ENCODE results near the gene ANKRD27.
"Not testable (repeated sequence)": the region's sequence is repeated elsewhere in the genome, so short reads cannot be mapped to it uniquely, and the experiment has no call there.

The ANKRD27 gene

DNA sequence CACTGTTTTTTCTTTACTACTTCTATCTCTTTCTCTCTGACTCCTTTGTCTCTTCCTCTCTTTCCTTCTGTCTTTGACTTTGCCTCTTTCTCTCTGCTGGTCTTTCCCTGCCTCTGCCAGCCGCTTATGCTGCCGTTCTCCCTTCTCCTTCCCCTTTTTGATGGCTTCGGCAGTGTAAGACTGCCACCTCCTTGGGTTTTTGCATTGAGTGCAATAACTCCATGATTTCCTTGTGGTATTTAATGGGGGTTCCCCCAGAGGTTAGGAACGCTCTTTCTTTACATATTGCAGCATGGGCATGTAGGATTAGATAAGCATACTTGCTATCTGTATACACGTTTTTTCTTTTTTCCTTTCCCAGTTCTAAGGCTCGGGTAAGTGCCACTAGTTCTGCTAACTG lies 20.5 kb upstream of the ANKRD27 start:
- H3K27ac Mint-ChIP-seq, H3K27me3 Mint-ChIP-seq, CTCF ChIA-PET, DNase-seq, H3K9me3 Mint-ChIP-seq: not testable (repeated sequence)
- Mint-ChIP-seq H3K36me3 (peaks cover 73% of the 10 kb centered on the region), H3K4me1 (peaks cover 55% of the 10 kb centered on the region), H3K4me3 (peak overlapping the region; percentile 30)

GRCh38 chr19:32694851-32695250 lies 19.9 kb upstream of the ANKRD27 start:
- H3K27ac Mint-ChIP-seq, CTCF ChIA-PET, H3K27me3 Mint-ChIP-seq, DNase-seq, H3K9me3 Mint-ChIP-seq: not testable (repeated sequence)
- H3K4me1 Mint-ChIP-seq, result peaks cover 60% of the 10 kb centered on the region
- H3K36me3 Mint-ChIP-seq, result peaks cover 66% of the 10 kb centered on the region
- peak overlapping the region; percentile 94 for H3K4me3 Mint-ChIP-seq

DNA sequence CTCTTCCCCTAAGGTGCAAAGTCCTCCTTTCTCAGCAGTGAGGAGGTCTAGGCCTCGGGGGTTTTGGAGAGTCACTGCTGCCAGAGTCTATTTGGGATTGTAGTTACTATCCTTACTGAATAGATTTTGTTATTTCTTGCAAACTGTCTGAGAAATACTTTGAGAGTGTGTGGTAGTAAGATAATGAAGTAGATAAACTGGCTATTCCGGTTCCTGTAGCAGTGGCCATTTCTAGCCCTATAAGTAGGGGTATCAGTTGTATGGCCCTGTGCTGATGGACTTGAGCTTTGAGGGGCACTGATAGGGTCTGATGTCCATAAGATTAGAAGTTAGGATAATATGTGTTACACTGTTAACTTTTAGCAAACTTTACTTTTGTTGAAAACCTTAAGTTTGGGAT lies 19.3 kb upstream of the ANKRD27 start:
- H3K9me3 Mint-ChIP-seq, H3K27me3 Mint-ChIP-seq, DNase-seq, CTCF ChIA-PET: not testable (repeated sequence)
- Mint-ChIP-seq H3K4me1 (peaks cover 60% of the 10 kb centered on the region), H3K27ac (peak overlapping the region; percentile 34), H3K36me3 (peaks cover 61% of the 10 kb centered on the region), H3K4me3 (peak overlapping the region; percentile 94)

- peaks cover 60% of the 10 kb centered on the region for H3K4me1 Mint-ChIP-seq
- peaks cover 52% of the 10 kb centered on the region for H3K36me3 Mint-ChIP-seq
- CTCF ChIA-PET, result interaction anchor here (0.6 kb wide), 1 partner anchor 87 kb away, joined by 4 read pairs; no protein-coding TSS in a partner anchor
- DNase-seq, result peak; percentile 48
- H3K9me3 Mint-ChIP-seq, H3K27me3 Mint-ChIP-seq: not testable (repeated sequence)
- H3K27ac Mint-ChIP-seq, result peak overlapping the region; percentile 93
- peak overlapping the region; percentile 94 for H3K4me3 Mint-ChIP-seq
These were observed 18.4 kb upstream of the ANKRD27 start for GRCh38 chr19:32693151-32694108.

DNA sequence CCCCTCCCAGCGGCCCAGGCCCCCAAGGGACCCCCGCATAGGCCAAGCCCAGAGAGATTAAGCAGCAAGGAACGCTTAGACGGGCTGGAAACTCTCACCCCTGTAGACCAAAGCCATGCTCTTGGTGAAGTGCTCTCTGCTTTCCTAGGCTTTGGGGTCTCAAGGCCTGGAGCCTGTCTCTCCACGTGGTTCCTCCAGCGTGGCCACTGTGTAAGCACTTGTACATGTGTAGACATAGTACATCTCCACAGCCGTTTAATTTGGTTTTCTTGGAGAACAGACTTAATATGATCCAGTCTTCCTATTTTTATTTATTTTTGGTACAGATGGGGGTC lies 17.7 kb upstream of the ANKRD27 start:
- H3K27me3 Mint-ChIP-seq, result no peaks in the 10 kb centered on the region
- peaks cover 4% of the 10 kb centered on the region for H3K9me3 Mint-ChIP-seq
- no peak for DNase-seq

DNA sequence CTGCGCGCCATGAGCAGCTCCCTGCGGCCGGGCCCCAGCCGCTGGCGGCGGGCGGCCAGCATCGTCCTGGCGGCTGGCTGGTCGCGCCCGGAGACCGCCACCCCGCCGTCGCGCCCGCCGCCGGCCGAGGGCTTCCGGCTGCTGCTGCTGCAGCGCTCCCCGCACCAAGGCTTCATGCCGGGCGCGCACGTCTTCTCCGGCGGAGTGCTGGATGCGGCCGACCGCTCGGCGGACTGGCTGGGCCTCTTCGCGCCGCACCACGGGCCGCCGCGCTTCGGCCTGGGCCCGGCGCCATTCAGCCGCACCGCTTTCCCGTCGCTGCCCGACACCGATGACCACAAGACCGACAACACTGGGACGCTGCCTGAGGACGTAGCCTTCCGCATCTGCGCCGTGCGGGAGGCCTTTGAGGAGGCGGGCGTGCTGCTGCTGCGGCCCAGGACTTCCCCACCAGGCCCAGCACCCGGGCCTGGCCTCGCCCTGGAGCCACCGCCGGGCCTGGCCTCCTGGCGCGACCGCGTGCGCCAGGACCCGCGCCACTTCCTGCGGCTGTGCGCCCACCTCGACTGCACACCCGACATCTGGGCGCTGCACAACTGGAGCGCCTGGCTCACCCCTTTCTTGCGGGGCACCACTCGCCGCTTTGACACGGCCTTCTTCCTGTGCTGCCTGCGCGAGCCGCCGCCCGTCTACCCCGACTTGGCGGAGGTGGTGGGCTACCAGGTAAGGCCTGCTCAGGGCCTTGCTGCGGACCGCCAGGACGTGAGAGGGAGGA lies 17.2 kb upstream of the ANKRD27 start:
- Mint-ChIP-seq H3K4me3 (peak overlapping the region; percentile 94), H3K27ac (peak overlapping the region; percentile 93), H3K27me3 (no peaks in the 10 kb centered on the region), H3K9me3 (peaks cover 4% of the 10 kb centered on the region), H3K36me3 (peaks cover 39% of the 10 kb centered on the region), H3K4me1 (peaks cover 54% of the 10 kb centered on the region)
- DNase-seq, result peak; percentile 70
- CTCF ChIA-PET, result interaction anchor here (1.2 to 1.9 kb wide), 2 partner anchors 16 to 433 kb away, joined by 3 to 7 read pairs; no protein-coding TSS in a partner anchor

More for the DNA sequence above, 17.7 kb upstream of the ANKRD27 start:
- Mint-ChIP-seq H3K4me3 (peak overlapping the region; percentile 94), H3K27ac (peak overlapping the region; percentile 93), H3K4me1 (peaks cover 54% of the 10 kb centered on the region), H3K36me3 (peaks cover 45% of the 10 kb centered on the region)
- CTCF ChIA-PET, result no interaction called here

GRCh38 chr19:32691291-32691951 lies 16.4 kb upstream of the ANKRD27 start, which contains the start of gene NUDT19:
NUDT19 (plus strand) TSS chr19:32691821; CDS start chr19:32691961, 140 bp downstream.
- Mint-ChIP-seq H3K36me3 (peaks cover 33% of the 10 kb centered on the region), H3K4me3 (peak within 1 kb of the TSS; percentile 94), H3K4me1 (peaks cover 54% of the 10 kb centered on the region), H3K9me3 (peaks cover 4% of the 10 kb centered on the region), H3K27ac (peak within 1 kb of the TSS; percentile 93), H3K27me3 (no peaks in the 10 kb centered on the region)
- CTCF ChIA-PET, result interaction anchor here (1.2 to 1.9 kb wide), 3 partner anchors 15 to 434 kb away, joined by 3 to 7 read pairs (median 6); no protein-coding TSS in a partner anchor
- DNase-seq, result peak; percentile 89

DNA sequence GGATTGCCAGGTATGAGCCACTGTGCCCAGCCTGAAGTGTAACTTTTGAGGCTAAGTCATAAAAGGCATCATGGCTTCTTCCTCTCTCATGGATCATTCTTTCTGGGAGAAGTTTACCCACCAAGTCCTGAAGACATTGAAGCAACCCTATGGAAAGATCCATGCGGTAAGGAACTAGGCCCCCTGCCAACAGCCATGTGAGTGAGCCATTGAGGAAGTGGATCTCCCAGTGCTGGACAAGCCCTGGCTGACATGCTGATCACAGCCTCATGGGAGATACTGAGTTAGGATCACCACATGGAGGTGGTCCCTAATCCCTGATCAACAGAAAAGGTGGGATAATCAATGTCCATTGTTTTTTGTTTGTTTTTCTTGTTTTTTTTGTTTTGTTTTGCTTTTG lies 13.3 kb upstream of the ANKRD27 start:
- H3K9me3 Mint-ChIP-seq, result peaks cover 1% of the 10 kb centered on the region
- H3K36me3 Mint-ChIP-seq, result peaks cover 7% of the 10 kb centered on the region
- H3K27me3 Mint-ChIP-seq, result peaks cover 8% of the 10 kb centered on the region
- CTCF ChIA-PET, result interaction anchor here (0.6 kb wide), 1 partner anchor 537 kb away, joined by 3 read pairs; no protein-coding TSS in a partner anchor
- H3K27ac Mint-ChIP-seq, result no peak overlapping the region
- H3K4me1 Mint-ChIP-seq, result peaks cover 25% of the 10 kb centered on the region
- H3K4me3 Mint-ChIP-seq, result no peak overlapping the region
- DNase-seq, result no peak

DNA sequence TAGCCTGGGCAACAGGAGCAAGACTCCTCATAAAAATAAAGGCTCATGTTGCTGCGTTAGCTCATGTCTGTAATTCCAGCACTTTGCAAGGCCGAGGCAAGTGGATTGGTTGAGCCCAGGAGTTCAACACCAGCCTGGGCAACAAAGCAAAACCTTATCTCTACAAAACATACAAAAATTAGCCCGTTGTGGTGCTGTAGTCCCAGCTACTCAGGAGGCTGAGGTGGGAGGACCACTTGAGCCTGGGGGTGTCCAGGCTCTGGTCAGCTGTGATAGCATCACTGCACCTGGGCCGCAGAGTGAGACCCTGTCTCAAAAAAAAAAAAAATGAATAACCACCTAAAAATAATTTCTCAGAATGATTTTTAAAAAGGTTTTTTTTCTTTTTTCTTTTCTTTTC lies 12.7 kb upstream of the ANKRD27 start:
- H3K4me1 Mint-ChIP-seq, result peaks cover 19% of the 10 kb centered on the region

GRCh38 chr19:32686847-32687475 lies 12.0 kb upstream of the ANKRD27 start:
- CTCF ChIA-PET, result interaction anchor here (0.6 kb wide), 1 partner anchor 127 kb away, joined by 3 read pairs; no protein-coding TSS in a partner anchor
- no peak for DNase-seq

More for the DNA sequence above, 12.7 kb upstream of the ANKRD27 start:
- H3K27me3 Mint-ChIP-seq, result peaks cover 8% of the 10 kb centered on the region
- no peak for DNase-seq
- no peak overlapping the region for H3K4me3 Mint-ChIP-seq
- no peak overlapping the region for H3K27ac Mint-ChIP-seq
- CTCF ChIA-PET, result interaction anchor here (0.6 kb wide), 1 partner anchor 537 kb away, joined by 3 read pairs; no protein-coding TSS in a partner anchor
- H3K36me3 Mint-ChIP-seq, result peaks cover under 1% of the 10 kb centered on the region
- no peaks in the 10 kb centered on the region for H3K9me3 Mint-ChIP-seq

GRCh38 chr19:32682317-32682716 lies 7.3 kb upstream of the ANKRD27 start:
- H3K9me3 Mint-ChIP-seq, result no peaks in the 10 kb centered on the region
- H3K36me3 Mint-ChIP-seq, result no peaks in the 10 kb centered on the region
- DNase-seq, result no peak
- H3K27me3 Mint-ChIP-seq, result peaks cover 53% of the 10 kb centered on the region
- H3K4me3 Mint-ChIP-seq, result no peak overlapping the region
- no peak overlapping the region for H3K27ac Mint-ChIP-seq
- peaks cover 3% of the 10 kb centered on the region for H3K4me1 Mint-ChIP-seq
- CTCF ChIA-PET, result no interaction called here

More at GRCh38 chr19:32686847-32687475, 12.0 kb upstream of the ANKRD27 start:
- Mint-ChIP-seq H3K4me1 (peaks cover 18% of the 10 kb centered on the region), H3K9me3 (no peaks in the 10 kb centered on the region), H3K4me3 (no peak overlapping the region), H3K27ac (no peak overlapping the region), H3K27me3 (peaks cover 16% of the 10 kb centered on the region), H3K36me3 (no peaks in the 10 kb centered on the region)

- Mint-ChIP-seq H3K9me3 (no peaks in the 10 kb centered on the region), H3K36me3 (no peaks in the 10 kb centered on the region), H3K4me1 (peaks cover 8% of the 10 kb centered on the region), H3K4me3 (no peak overlapping the region), H3K27ac (no peak overlapping the region), H3K27me3 (peaks cover 67% of the 10 kb centered on the region)
- CTCF ChIA-PET, result interaction anchor here (0.6 kb wide), 1 partner anchor 8 kb away, joined by 3 read pairs; no protein-coding TSS in a partner anchor
- DNase-seq, result no peak
These were observed 6.0 kb upstream of the ANKRD27 start for GRCh38 chr19:32680986-32681385.

- CTCF ChIA-PET, result no interaction called here
- peaks cover 2% of the 10 kb centered on the region for H3K36me3 Mint-ChIP-seq
- peaks cover 75% of the 10 kb centered on the region for H3K27me3 Mint-ChIP-seq
- DNase-seq, result no peak
- peaks cover 25% of the 10 kb centered on the region for H3K4me1 Mint-ChIP-seq
- H3K27ac Mint-ChIP-seq, result no peak overlapping the region
- H3K4me3 Mint-ChIP-seq, result peak overlapping the region; percentile 65
- H3K9me3 Mint-ChIP-seq, result no peaks in the 10 kb centered on the region
These were observed 2.7 kb upstream of the ANKRD27 start for GRCh38 chr19:32677657-32678056.
